KBM-7 (cell line): ENCODE measurements around the gene FOXL3.
"Not testable (repeated sequence)": the region's sequence is repeated elsewhere in the genome, so short reads cannot be mapped to it uniquely, and the experiment has no call there.

ENCODE experiments used
- DNase-seq: peaks from one replicate; pipeline ENCODE4 v3.0.0-alpha.2; 2015
- in situ Hi-C: fragments of 300-500 bp; cut with MboI; formaldehyde crosslinking; loops from 2 replicates; pipeline ENCODE4 v1.14.3; 2020; ENCODE audit warnings: low sequenced_read_pairs, low pct_unique_long_range_greater_than_20kb, mixed read lengths

Gene FOXL3

DNA sequence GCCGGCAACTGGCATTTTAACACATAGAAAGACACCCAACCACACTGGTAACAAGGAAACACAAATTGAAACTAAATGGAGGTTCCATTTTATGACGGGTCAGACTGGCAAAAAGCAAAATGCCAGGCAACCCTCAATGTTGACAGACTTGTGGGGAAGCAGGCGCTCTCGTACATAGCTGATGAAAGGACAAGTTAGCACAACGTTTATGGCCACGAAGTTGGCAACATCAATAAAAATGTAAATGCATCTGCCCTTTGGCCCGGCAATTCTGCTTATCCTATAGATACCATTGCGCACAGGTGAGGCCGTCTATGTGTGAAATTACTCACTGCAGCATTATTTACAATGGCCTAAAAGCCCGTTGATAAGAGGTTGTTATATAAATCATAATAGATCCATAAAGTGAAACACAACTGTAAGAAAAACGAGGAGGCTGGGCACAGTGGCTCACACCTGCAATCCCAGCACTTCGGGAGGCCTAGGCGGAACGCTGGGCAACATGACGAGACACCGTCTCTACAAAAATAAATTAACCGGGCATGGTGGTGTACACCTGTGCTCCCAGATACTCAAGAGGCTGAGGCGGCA is 39.8 kb downstream of the FOXL3 start:
- DNase-seq = no peak
- in situ Hi-C loops = no loop called here

GRCh38 chr7:330511-331230 is 40.7 kb downstream of the FOXL3 start:
- DNase-seq = no peak
- in situ Hi-C loops = no loop called here

DNA sequence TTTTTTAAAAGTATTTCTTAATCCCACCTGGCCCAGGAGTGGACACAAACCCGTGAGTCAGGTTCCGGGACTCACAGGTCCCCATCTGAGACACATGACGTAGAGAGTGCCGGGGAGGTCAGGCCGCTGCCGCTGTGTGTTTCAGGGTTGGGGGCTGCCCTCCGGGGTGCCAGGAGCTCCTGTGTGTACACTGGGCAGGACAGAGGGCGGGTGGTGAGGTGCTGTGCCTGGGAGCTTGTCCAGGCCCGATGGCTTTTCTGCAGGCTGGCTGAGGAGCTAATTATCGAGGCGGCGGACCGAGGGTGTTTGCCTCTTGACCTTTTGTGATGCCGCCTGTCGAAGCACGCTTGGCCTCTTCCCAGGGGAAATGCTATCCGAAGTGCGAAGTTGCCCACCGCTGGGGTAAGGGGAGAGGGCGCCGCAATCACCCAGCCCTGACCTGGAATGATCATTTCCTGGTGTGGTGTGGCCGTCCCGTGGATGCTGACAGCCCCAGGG is 42.1 kb downstream of the FOXL3 start:
- in situ Hi-C loops = no loop called here
- no peak for DNase-seq

DNA sequence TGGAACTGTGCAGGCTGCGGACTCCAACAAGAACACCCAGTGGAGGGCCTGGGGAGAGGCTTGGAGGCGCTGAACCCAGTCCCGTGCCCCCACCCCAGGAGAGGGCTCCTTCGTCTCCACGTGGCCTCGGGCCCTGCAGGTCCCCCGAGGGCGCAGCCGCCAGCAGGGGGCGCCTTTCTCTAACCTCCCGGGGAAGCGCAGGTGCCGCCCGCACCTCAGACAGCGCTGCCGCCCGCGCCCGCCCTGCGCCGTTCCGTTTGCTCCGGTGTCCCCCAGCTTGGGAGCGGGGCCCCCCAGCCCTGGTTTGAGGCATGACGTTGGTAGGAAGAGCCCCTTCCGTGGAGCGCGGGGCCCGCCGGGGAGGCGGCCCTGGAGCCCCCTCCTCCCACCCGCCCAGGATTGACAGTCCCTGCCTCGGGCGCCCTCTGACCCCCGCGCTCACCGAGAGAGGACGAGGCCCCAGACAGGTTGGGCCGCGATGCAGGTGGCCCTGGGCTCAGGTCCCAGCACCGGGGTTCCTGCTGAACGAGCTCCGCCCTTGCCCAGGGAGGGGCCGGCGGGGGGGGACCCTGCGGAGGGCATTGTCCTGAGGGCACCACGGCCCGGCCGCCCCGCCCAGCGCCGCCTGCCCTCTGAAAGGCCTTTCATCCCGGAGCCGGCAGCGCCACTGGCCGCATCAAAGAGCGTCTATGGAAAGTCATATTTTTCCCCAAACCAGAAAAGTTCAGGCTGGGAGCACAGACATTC is 42.8 kb downstream of the FOXL3 start:
- in situ Hi-C loops = no loop called here
- peak; percentile 76 for DNase-seq

DNA sequence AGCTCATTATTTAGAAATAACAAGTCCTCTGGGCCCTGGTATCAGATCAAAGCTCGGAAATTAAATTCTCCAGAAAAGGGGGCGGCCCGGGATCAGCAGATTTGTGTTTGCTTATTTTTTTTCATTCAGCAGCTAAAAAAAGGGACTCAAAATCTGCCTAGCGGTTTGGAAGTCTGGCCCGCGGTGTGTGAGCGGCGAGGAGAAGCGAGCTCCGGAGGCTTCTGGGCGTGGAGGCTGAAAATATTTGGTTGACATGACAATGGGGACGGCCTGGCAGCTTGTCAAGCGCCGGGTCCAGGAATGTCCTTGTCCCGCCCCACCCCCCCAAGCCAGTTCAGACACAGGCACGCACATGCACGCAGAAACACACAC is 43.4 kb downstream of the FOXL3 start:
- no peak for DNase-seq
- in situ Hi-C loops = no loop called here

DNA sequence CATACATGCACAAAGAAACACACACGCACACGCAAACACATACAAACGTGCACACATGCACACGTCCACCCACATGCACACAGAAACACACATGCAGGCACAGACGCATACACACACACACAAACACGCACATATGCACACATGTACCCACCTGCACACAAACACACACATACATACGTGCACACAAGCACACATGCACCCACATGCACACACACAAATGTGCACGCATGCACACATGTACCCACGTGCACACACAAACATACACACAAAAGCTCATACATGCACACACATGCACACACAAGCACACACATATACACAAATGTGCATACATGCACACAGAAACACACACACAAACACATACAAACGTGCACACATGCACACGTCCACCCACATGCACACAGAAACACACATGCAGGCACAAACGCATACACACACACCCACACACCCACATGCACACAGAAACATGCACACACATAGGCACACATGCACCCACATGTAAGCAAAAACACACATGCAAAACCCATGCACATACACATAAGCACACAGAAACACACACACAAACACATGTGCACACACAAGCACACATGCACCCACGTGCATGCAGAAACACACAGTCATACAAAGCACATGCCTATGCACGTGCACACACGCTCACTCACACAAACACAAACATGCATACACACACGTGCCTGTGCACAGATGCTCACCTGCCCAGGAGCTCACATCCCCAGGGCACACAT is 44.8 kb downstream of the FOXL3 start:
- in situ Hi-C loops = no loop called here
- DNase-seq = no peak

GRCh38 chr7:335358-336148 is 45.6 kb downstream of the FOXL3 start:
- no peak for DNase-seq
- in situ Hi-C loops = no loop called here

DNA sequence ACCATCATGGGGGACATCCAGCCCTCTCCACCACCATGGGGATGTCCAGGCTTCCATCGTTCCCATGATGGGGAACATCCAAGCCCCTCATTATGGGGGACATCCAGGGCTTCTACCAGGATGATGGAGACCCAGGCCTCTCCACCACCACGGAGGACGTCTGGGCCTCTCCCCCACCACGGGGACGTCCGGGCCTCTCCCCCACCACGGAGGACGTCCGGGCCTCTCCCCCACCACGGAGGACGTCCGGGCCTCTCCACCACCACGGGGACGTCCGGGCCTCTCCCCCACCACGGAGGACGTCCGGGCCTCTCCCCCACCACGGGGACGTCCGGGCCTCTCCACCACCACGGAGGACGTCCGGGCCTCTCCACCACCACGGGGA is 46.2 kb downstream of the FOXL3 start:
- DNase-seq, in situ Hi-C loops: not testable (repeated sequence)

GRCh38 chr7:336810-337566 is 47.0 kb downstream of the FOXL3 start:
- in situ Hi-C loops = no loop called here
- DNase-seq = no peak

DNA sequence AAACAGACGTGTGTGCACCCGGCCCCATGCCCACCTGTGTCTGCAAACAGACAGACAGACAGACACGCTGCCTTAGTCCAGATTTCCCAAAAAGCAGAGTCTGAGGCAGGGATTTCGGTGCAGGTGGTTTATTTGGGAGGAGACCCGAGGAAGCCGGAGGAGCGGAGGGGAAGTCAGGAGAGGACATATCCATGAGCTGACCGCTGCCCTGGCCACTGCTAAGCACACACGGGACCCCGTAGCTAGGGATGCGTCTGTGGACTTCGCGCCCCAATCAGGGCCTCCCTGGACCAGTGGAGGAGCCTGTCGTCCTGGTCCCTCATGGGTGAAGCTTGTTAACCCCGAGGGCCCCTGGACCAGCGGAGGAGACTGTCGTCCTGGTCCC is 47.6 kb downstream of the FOXL3 start:
- no peak for DNase-seq
- in situ Hi-C loops = no loop called here

DNA sequence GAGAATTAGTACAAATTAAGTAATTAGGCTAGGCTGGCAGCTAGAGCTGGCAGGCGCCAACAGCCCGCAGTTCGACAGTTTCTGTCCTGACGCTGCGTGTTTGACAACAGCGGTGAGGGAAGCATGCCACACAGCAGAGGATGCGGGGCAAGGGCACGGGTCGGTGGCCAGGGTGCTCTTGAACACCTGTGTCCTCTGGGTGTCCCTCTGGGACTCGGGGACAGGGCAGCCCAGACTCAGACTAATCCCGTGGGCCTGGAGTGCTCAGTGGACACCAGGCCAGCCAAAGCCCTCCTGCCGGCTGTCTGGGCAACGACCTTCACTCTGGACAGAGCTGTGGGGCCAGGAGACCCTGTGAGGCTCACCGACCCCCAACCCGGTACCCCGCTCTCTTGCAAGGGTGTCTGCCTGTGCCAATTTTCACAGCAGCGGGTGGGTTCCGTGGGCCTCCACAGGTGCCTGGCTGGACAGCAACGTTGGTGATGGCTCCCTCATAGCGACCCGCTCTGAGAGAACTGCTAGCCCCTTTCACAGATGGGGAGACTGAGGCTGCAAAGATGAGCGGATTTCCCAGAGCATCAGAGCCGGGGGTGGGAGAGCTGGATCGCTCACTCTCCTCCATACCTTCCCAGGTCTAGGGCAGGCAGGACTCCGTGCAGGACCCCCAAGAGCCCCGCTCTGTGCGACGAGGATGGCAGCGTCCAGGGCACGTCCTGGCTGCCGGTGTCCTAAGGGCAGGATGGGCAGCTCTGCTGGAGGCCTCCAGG is 48.5 kb downstream of the FOXL3 start:
- no peak for DNase-seq
- in situ Hi-C loops = no loop called here

DNA sequence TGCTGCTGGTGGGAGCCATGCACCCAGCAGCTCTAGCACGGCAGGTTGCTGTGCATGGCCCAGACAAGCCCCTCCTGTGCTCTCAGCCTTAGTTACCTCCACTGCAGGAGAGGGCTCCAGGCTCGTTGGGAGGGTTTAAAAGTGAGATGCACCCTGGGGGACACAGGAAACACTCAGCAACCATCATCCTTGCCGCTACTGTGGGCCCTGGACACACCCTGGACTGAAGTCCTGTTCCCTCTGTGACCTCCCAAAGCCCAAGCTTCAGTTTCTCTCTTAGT is 49.0 kb downstream of the FOXL3 start:
- DNase-seq = no peak
- in situ Hi-C loops = no loop called here

DNA sequence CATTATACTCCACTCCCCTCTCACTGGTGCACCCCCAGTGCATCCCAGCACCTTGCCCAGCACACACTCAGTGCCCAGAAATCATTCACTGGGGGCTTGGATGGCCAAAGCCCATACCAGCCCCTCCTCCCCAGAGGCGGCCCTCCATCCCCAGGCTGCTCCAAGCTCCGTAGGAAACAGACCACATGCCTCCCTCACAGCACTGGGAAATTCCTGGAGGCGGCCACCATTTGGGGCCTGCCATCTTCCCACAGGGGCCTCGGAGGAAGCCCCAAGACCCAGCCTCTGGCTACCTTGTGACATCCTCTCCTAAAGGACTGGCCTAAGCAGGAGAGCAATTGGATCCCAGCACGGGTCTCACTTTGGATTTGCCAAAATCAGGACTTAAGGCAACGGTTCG is 49.7 kb downstream of the FOXL3 start:
- in situ Hi-C loops = no loop called here

DNA sequence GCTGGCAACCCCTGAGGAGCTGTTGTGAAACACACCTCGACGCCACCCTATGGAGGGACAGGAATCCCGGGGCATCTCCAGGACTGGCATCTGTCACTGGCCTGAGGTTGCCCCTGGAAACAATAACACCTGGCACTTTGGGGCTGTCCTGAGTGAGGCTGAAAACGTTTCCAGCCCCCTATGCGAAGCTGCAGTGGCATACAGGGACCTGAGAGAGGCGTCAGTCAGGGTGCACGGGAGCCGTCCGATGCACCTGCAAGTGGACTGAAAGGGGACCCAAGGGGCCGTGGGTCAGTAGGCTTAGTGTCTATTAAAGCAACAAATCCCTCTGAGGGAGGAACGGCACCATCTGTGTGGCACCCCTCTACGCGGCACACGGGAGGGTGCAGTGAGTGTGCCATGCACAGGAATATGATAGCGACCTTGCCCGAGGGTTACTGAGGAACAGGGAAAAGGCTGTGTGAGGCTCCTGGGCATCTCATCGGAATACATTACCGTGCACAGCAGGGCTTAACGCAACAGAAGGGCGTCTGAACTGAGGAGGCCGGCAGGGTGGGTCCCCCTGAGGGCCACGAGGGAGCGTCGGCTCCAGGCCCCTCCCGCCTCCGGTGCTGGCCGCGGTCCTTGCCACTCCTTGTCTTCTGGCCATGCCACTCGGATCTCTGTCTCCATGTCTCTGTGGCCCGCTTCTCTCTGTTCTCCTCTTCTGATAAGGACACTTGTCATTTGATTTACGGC is 50.4 kb downstream of the FOXL3 start:
- in situ Hi-C loops = no loop called here
- no peak for DNase-seq

More for the DNA sequence above, 49.7 kb downstream of the FOXL3 start:
- no peak for DNase-seq
